GM23248 (cell line): ENCODE data around the gene CARD10.

Source experiments
- EZH2 ChIP-seq: fragments of 200-600 bp; sonication (generic); IDR thresholded peaks from 2 replicates; pipeline ENCODE4 v1.6.1; 2018; ENCODE audit warnings: antibody characterized with exemption, mild to moderate bottlenecking; ENCODE audit not compliant: insufficient read depth, poor library complexity, severe bottlenecking
- EZH2phosphoT487 ChIP-seq: fragments of 200-600 bp; sonication (generic); IDR thresholded peaks from 2 replicates; pipeline ENCODE4 v1.6.1; 2018; ENCODE audit warnings: antibody characterized with exemption, moderate library complexity, mild to moderate bottlenecking, low read depth; ENCODE audit not compliant: insufficient read depth

GRCh38 chr22:37504964-37505363 is 14.3 kb downstream of the CARD10 start:
- no peak for TF ChIP-seq EZH2
- TF ChIP-seq EZH2phosphoT487 = no peak
